HepG2 (cell line): Measurements from ENCODE around the gene RUSC1. TPM values are rescaled to one million over a fixed set of nuclear protein-coding genes. Genes with fewer than 3 reads are reported as not detected.

Experiments used
- ATAD3A ChIP-seq: sonication (generic); formaldehyde crosslinking; IDR thresholded peaks from 2 replicates; pipeline ENCODE4 v1.4.0; 2020; ENCODE audit warnings: missing genetic modification reagents
- ERF ChIP-seq: IDR thresholded peaks from 2 replicates; pipeline ENCODE4 v1.6.1; 2018; ENCODE audit warnings: missing biosample characterization, missing genetic modification reagents
- JUN ChIP-seq: sonication (generic); formaldehyde crosslinking; IDR thresholded peaks from 2 replicates; pipeline ENCODE4 v1.4.0; 2020; ENCODE audit warnings: mild to moderate bottlenecking, missing genetic modification reagents
- MED1 ChIP-seq: sonication (generic); formaldehyde crosslinking; IDR thresholded peaks from 2 replicates; pipeline ENCODE4 v1.4.0; 2020; ENCODE audit warnings: missing genetic modification reagents
- MED8 ChIP-seq: sonication (generic); formaldehyde crosslinking; IDR thresholded peaks from 2 replicates; pipeline ENCODE4 v1.8.1; 2023; ENCODE audit warnings: mild to moderate bottlenecking, missing genetic modification reagents; ENCODE audit not compliant: insufficient replicate concordance
- MTF1 ChIP-seq: sonication (generic); formaldehyde crosslinking; IDR thresholded peaks from 2 replicates; pipeline ENCODE4 v1.5.0; 2020; ENCODE audit warnings: missing genetic modification reagents
- NR0B2 ChIP-seq: sonication (generic); formaldehyde crosslinking; IDR thresholded peaks from 2 replicates; pipeline ENCODE4 v1.4.0; 2020; ENCODE audit warnings: mild to moderate bottlenecking, missing genetic modification reagents
- RFX3 ChIP-seq: IDR thresholded peaks from 2 replicates; pipeline ENCODE4 v1.6.1; 2016; ENCODE audit warnings: missing biosample characterization, missing genetic modification reagents
- SIX4 ChIP-seq: sonication (generic); formaldehyde crosslinking; IDR thresholded peaks from 2 replicates; pipeline ENCODE4 v1.4.0; 2020; ENCODE audit warnings: missing genetic modification reagents
- TFE3 ChIP-seq: IDR thresholded peaks from 2 replicates; pipeline ENCODE4 v1.6.1; 2016
- ZBTB7B ChIP-seq: sonication (generic); formaldehyde crosslinking; IDR thresholded peaks from 2 replicates; pipeline ENCODE4 v1.4.0; 2020; ENCODE audit warnings: missing genetic modification reagents
- ZNF101 ChIP-seq: sonication (generic); formaldehyde crosslinking; IDR thresholded peaks from 2 replicates; pipeline ENCODE4 v1.4.0; 2020; ENCODE audit warnings: mild to moderate bottlenecking, low read depth, missing genetic modification reagents, borderline replicate concordance
- ZNF260 ChIP-seq: sonication (generic); formaldehyde crosslinking; IDR thresholded peaks from 2 replicates; pipeline ENCODE4 v1.4.0; 2020; ENCODE audit warnings: missing genetic modification reagents, low read depth, mild to moderate bottlenecking, borderline replicate concordance
- ZSCAN12 ChIP-seq: sonication (generic); formaldehyde crosslinking; IDR thresholded peaks from 2 replicates; pipeline ENCODE4 v1.9.0; 2021; ENCODE audit warnings: mild to moderate bottlenecking, missing genetic modification reagents
- ZZZ3 ChIP-seq: sonication (generic); formaldehyde crosslinking; IDR thresholded peaks from 2 replicates; pipeline ENCODE4 v1.4.0; 2020; ENCODE audit warnings: missing genetic modification reagents, mild to moderate bottlenecking, borderline replicate concordance
- polyA plus RNA-seq, 8 experiments: library from polyadenylated mRNA; depleted of rRNA in 3 of 8; stranded (reverse) in 7 of 8; unstranded in 1 of 8; fragments of >200 nt; fragmentation: Illumina TruSeq in 4 of 8; extraction: Trizol in 4 of 8; gene quantifications; 2 replicates each; pipeline versions ENCODE4 v1.2.1 to v1.2.3, GENCODE V29; 2011 to 2016; ENCODE audit warnings: low read depth in 4 of 8, missing spikeins in 1 of 8, mixed read lengths in 1 of 8; ENCODE audit not compliant: insufficient read depth in 1 of 8
- total RNA-seq, 5 experiments: library from RNA; depleted of rRNA; stranded (reverse); fragments of >200 nt; fragmentation: Illumina TruSeq; extraction: Trizol; gene quantifications; 2 replicates each; pipeline ENCODE4 v1.2.3, GENCODE V29; 2016; ENCODE audit warnings: low read depth in 1 of 5
- TF ChIP-seq, protein P1 (sequence below): sonication (generic); formaldehyde crosslinking; IDR thresholded peaks from 2 replicates; pipeline ENCODE4 v1.5.0; 2020; ENCODE audit warnings: missing genetic modification reagents, mild to moderate bottlenecking, borderline replicate concordance
- TF ChIP-seq, protein P2 (sequence below): sonication (generic); formaldehyde crosslinking; IDR thresholded peaks from 2 replicates; pipeline ENCODE4 v1.4.0; 2020; ENCODE audit warnings: mild to moderate bottlenecking, missing genetic modification reagents
- TF ChIP-seq, protein P3 (sequence below): sonication (generic); formaldehyde crosslinking; IDR thresholded peaks from 2 replicates; pipeline ENCODE4 v1.5.0; 2020; ENCODE audit warnings: mild to moderate bottlenecking, missing genetic modification reagents

Gene RUSC1
- total and polyA plus RNA-seq, 2 of the 13 experiments (the other 11 are each of a cell fraction or from before 2014, with no cell fraction given), result 18.7 to 20.4 TPM

DNA sequence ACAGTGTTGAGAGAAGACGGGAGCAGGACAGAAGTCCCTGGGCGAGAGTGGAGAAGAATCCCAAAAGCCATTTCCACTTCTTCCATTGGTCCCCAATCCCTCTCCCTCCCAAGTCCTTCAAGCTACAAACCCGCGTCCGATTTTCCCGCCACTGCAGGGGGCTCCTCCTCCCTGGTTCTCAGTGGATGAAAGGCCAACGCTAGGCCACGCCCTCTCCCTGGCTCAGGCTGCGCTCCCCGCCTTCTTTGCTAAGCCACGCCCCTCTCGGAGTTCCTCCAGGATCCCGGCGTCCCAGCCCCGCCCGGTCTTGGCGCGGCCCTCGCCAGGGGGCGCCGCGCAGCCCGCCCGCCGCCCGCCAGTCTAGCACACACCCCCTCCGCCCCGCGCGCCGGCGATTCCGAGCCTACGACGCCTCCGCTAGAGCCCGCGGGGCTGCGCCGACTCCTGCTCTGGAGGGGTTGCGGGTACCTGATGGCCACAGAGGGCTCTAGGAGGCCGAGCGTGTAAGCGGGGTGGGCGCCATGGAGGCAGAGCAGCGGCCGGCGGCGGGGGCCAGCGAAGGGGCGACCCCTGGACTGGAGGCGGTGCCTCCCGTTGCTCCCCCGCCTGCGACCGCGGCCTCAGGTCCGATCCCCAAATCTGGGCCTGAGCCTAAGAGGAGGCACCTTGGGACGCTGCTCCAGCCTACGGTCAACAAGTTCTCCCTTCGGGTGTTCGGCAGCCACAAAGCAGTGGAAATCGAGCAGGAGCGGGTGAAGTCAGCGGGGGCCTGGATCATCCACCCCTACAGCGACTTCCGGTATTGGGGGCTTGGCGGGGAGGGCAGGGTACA is 43.4 kb upstream of the RUSC1 start, which contains the start of gene HCN3 (continued):
- TF ChIP-seq, protein P1, sequence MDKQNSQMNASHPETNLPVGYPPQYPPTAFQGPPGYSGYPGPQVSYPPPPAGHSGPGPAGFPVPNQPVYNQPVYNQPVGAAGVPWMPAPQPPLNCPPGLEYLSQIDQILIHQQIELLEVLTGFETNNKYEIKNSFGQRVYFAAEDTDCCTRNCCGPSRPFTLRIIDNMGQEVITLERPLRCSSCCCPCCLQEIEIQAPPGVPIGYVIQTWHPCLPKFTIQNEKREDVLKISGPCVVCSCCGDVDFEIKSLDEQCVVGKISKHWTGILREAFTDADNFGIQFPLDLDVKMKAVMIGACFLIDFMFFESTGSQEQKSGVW (CRISPR knock-in tag), result no peak
- TF ChIP-seq TFE3 (CRISPR knock-in tag), result 0 out of 2 replicates have a peak, but pooled peaks have one; percentile 23
- TF ChIP-seq ERF (CRISPR knock-in tag), result peak; percentile 50
- peak; percentile 71 for TF ChIP-seq MED1 (CRISPR knock-in tag)
- TF ChIP-seq, protein P2, sequence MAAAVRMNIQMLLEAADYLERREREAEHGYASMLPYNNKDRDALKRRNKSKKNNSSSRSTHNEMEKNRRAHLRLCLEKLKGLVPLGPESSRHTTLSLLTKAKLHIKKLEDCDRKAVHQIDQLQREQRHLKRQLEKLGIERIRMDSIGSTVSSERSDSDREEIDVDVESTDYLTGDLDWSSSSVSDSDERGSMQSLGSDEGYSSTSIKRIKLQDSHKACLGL (CRISPR knock-in tag), result peak; percentile 54; the same call in 1 of the 2 replicates
- no peak for TF ChIP-seq ZNF260 (CRISPR knock-in tag)
- TF ChIP-seq ATAD3A (CRISPR knock-in tag), result no peak
- TF ChIP-seq ZSCAN12, result no peak
- TF ChIP-seq ZNF101 (CRISPR knock-in tag), result no peak
- TF ChIP-seq ZBTB7B (CRISPR knock-in tag), result no peak; the same call in 1 of the 2 replicates
- no peak for TF ChIP-seq RFX3
- no peak for TF ChIP-seq MTF1
- TF ChIP-seq, protein P3, sequence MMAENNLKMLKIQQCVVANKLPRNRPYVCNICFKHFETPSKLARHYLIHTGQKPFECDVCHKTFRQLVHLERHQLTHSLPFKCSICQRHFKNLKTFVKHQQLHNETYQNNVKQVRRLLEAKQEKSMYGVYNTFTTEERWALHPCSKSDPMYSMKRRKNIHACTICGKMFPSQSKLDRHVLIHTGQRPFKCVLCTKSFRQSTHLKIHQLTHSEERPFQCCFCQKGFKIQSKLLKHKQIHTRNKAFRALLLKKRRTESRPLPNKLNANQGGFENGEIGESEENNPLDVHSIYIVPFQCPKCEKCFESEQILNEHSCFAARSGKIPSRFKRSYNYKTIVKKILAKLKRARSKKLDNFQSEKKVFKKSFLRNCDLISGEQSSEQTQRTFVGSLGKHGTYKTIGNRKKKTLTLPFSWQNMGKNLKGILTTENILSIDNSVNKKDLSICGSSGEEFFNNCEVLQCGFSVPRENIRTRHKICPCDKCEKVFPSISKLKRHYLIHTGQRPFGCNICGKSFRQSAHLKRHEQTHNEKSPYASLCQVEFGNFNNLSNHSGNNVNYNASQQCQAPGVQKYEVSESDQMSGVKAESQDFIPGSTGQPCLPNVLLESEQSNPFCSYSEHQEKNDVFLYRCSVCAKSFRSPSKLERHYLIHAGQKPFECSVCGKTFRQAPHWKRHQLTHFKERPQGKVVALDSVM (CRISPR knock-in tag), result no peak
- TF ChIP-seq MED8, result peak; percentile 37
- no peak for TF ChIP-seq SIX4
- no peak for TF ChIP-seq JUN (CRISPR knock-in tag)
- TF ChIP-seq ZZZ3 (CRISPR knock-in tag), result no peak
- TF ChIP-seq NR0B2 (CRISPR knock-in tag), result 0 out of 2 replicates have a peak, but pooled peaks have one; percentile 22
